Chondrocyte (in vitro differentiated cells): Measurements from ENCODE around the gene SDK2. TPM values are rescaled to one million over a fixed set of nuclear protein-coding genes. Genes with fewer than 3 reads are reported as not detected.

ENCODE experiments used
- DNase-seq: peaks from one replicate; pipeline ENCODE4 v3.0.0; 2021; ENCODE audit warnings: mixed read lengths, low spot score
- H3K27ac Mint-ChIP-seq: one replicate; pipeline ENCODE4 v1.8.0; 2021; ENCODE audit warnings: mild to moderate bottlenecking, moderate library complexity, mixed read lengths; ENCODE audit not compliant: unreplicated experiment
- H3K27me3 Mint-ChIP-seq: 2 replicates; pipeline ENCODE4 v1.8.0; 2021; ENCODE audit warnings: low read depth, mixed read lengths
- H3K36me3 Mint-ChIP-seq: 2 replicates; pipeline ENCODE4 v1.8.0; 2021; ENCODE audit warnings: low read depth, mixed read lengths
- H3K4me1 Mint-ChIP-seq: 2 replicates; pipeline ENCODE4 v1.8.0; 2021; ENCODE audit warnings: low read depth, mild to moderate bottlenecking, mixed read lengths
- H3K4me3 Mint-ChIP-seq: one replicate; pipeline ENCODE4 v1.8.0; 2021; ENCODE audit warnings: mild to moderate bottlenecking, moderate library complexity, mixed read lengths; ENCODE audit not compliant: unreplicated experiment
- H3K9me3 Mint-ChIP-seq: 2 replicates; pipeline ENCODE4 v1.8.0; 2021; ENCODE audit warnings: low read depth, mixed read lengths
- total RNA-seq: library from RNA; stranded (reverse); gene quantifications from 3 replicates; pipeline ENCODE4 v1.2.1, GENCODE V29; 2021
- TF ChIP-seq, protein P1 (sequence below): fragments of 200-600 bp; sonication (generic); IDR thresholded peaks from 2 replicates; pipeline ENCODE4 v1.5.0; 2021; ENCODE audit warnings: antibody characterized with exemption, mild to moderate bottlenecking, moderate library complexity

SDK2 gene
- total RNA-seq, 1 donor from 2014 or later = 15.8 TPM

DNA sequence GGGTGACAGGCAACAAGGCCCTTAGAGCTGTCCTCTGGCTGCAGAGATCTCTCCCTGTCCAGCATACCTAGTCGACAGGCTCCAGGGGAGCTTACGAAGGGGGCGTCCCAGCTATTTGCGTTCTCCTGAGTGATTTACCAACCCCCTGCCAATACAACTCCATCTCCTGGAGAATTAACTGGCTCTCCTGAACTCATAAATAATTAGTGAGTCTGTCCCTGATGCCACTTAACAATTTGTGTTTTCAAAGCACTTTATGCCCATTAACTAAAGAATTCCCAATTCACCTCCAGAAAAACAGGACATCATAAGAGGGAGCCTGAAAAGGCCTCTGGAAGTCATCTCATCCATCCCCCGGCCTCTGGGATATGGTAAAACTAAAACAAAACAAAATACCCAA, 26.7 kb downstream of the SDK2 start:
- Mint-ChIP-seq H3K9me3 (peaks cover 9% of the 10 kb centered on the region), H3K4me3 (no peak overlapping the region), H3K27me3 (no peaks in the 10 kb centered on the region), H3K36me3 (no peaks in the 10 kb centered on the region), H3K27ac (no peak overlapping the region), H3K4me1 (peaks cover 27% of the 10 kb centered on the region)
- TF ChIP-seq, protein P1, sequence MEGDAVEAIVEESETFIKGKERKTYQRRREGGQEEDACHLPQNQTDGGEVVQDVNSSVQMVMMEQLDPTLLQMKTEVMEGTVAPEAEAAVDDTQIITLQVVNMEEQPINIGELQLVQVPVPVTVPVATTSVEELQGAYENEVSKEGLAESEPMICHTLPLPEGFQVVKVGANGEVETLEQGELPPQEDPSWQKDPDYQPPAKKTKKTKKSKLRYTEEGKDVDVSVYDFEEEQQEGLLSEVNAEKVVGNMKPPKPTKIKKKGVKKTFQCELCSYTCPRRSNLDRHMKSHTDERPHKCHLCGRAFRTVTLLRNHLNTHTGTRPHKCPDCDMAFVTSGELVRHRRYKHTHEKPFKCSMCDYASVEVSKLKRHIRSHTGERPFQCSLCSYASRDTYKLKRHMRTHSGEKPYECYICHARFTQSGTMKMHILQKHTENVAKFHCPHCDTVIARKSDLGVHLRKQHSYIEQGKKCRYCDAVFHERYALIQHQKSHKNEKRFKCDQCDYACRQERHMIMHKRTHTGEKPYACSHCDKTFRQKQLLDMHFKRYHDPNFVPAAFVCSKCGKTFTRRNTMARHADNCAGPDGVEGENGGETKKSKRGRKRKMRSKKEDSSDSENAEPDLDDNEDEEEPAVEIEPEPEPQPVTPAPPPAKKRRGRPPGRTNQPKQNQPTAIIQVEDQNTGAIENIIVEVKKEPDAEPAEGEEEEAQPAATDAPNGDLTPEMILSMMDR = no peak
- DNase-seq = no peak

DNA sequence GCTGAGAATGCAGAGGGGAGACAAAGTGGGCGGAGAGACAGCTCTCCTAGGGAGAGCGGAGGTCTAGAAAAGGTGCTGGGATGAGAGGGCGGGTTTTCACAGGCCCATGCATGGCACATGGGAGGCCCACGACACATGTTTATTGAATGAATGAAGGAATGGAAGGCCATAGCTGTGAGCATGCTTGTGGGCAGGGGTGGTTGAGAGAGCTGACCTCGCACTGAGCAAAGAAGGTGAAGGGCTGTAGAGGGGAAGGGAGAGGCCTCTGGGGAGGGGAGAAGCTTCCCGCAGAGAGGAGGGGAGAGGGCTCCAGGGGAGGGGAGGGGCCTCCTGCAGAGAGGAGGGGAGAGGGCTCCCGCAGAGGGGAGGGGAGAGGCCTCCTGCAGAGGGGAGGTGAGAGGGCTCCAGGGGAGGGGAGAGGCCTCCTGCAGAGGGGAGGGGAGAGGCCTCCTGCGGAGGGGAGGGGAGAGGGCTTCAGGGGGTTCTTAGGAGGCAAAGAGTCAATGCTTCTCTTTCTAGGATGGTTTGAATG, 27.3 kb downstream of the SDK2 start:
- H3K27ac Mint-ChIP-seq = no peak overlapping the region
- peaks cover 8% of the 10 kb centered on the region for H3K9me3 Mint-ChIP-seq
- TF ChIP-seq, protein P1 = no peak
- no peaks in the 10 kb centered on the region for H3K36me3 Mint-ChIP-seq
- no peaks in the 10 kb centered on the region for H3K27me3 Mint-ChIP-seq
- H3K4me3 Mint-ChIP-seq = no peak overlapping the region
- peaks cover 27% of the 10 kb centered on the region for H3K4me1 Mint-ChIP-seq
- no peak for DNase-seq

DNA sequence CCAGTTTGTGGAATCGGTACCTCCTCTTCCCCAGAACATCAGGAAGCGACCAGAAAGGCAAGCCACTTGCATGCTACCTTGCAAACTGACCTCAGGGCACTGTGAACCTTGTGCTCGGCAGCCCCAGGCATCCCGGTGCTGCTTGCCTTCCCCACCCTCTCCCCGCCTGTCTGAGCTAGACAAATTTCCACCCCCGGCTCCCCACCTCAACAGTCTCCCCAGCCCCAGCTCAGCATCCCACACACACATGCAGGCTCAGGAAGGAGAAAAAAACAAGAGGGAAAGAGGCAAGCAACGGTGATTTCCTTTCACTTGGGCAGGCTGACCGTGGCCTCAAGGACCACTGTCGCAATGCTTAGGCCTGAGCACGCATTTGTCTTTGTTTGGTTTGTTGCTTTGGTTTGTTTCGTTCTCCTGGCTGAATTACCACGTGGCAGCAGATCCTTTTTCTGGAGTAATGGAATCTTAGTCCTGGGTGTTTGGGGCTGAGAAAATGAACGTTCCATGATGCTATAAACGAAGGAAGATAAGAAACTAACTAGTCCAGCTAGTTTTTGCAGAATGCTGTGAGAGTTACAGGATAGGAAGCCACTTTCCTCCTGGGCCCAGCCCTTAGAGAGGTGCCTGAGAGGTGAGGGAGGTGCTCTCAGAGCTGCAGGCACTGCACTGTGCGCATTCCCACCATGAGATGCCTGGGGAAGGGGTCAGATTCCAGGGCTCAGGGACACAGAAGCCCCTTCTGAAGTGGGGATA, 27.9 kb downstream of the SDK2 start:
- TF ChIP-seq, protein P1 = no peak
- H3K36me3 Mint-ChIP-seq = no peaks in the 10 kb centered on the region
- no peak overlapping the region for H3K4me3 Mint-ChIP-seq
- no peaks in the 10 kb centered on the region for H3K27me3 Mint-ChIP-seq
- DNase-seq = no peak
- no peak overlapping the region for H3K27ac Mint-ChIP-seq
- H3K4me1 Mint-ChIP-seq = peaks cover 27% of the 10 kb centered on the region
- peaks cover 3% of the 10 kb centered on the region for H3K9me3 Mint-ChIP-seq

DNA sequence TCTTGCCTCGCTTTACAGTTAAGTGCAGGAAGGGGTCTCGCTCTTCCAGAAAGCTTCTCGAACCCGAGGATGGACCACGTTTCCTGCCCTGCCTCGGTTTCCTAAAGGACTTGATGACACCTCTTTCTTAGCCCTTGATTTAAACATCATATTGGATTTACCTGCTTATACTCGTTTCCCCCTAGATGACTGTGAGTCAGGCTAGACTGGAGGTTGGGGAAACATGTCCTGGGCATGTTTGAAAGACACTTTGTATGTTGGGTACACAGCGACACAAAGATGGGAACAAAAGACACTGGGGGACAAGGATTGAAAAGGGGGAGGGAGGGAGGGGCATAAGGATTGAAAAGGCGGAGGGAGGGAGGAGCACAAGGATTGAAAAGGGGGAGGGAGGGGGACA, 30.0 kb downstream of the SDK2 start:
- no peak overlapping the region for H3K4me3 Mint-ChIP-seq
- TF ChIP-seq, protein P1 = no peak
- DNase-seq = no peak
- H3K27ac Mint-ChIP-seq = peak overlapping the region; percentile 78
- peaks cover 28% of the 10 kb centered on the region for H3K4me1 Mint-ChIP-seq
- H3K27me3 Mint-ChIP-seq = no peaks in the 10 kb centered on the region
- no peaks in the 10 kb centered on the region for H3K36me3 Mint-ChIP-seq
- no peaks in the 10 kb centered on the region for H3K9me3 Mint-ChIP-seq

DNA sequence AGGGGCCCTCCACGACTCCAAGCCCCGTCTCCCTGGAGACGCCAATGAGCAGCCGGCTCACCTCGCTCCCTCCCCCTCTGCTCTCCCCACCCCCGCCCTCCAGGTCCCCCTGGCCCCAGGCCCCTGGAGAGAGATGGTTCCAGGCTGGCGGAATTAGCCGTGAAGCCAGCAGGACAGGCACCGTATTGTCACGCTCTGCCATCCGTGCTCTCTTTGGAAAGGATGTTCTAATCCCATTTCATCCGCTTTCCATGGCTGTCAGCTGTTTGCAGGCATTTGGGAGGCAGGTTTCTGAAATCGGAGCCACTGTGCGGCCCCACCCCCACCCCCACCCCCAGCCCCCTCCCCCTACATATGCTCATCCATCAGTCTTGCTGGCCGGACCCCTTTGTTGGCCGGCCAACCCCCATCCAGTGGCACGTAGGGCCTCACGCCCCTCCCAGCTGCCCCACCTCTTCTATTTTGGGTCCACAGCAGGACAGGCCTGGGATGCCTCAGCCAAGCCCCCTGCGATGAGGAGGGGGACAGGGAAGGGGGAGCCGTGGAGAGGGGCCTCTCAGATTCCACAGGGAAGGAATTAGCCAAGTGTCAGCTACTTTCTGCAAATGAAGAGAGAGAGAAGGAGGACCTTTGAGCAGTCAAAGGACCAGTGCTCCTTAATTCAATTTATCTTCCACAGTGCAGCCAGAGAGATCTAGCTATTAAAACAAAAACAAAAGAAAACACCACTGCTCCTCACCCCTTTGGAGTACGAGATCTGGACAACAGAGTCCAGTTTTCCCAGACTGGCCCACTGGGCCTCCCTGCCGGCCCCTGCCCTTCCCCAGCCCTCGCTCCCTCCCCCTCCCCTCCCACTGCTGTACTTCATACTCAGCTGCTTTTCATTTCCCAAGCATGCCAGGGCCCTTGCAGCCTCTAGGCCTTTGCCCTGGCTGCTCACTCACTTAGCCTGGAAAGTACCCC, 30.7 kb downstream of the SDK2 start:
- H3K36me3 Mint-ChIP-seq = no peaks in the 10 kb centered on the region
- no peak overlapping the region for H3K4me3 Mint-ChIP-seq
- TF ChIP-seq, protein P1 = no peak
- H3K27me3 Mint-ChIP-seq = no peaks in the 10 kb centered on the region
- H3K27ac Mint-ChIP-seq = peak overlapping the region; percentile 78
- peak; percentile 50 for DNase-seq
- H3K4me1 Mint-ChIP-seq = peaks cover 25% of the 10 kb centered on the region
- H3K9me3 Mint-ChIP-seq = no peaks in the 10 kb centered on the region
